Spleen (tissue), 11 donors: ENCODE data around the gene GDE1. TPM values are rescaled to one million over a fixed set of nuclear protein-coding genes. Genes with fewer than 3 reads are reported as not detected.

Experiments
- DNase-seq: peaks from one replicate; pipeline ENCODE4 v3.0.0-alpha.2; 2020
- H3K27ac ChIP-seq, 8 donors: fragments of 200-600 bp; sonication (generic) in 7 of 8; 1 replicate in 4 of 8; 2 replicates in 4 of 8; pipeline versions ENCODE4 v1.5.0 to v1.8.0; 2016 to 2021; ENCODE audit warnings: inconsistent platforms in 4 of 8, mild to moderate bottlenecking in 4 of 8, moderate library complexity in 1 of 8
- H3K27me3 ChIP-seq, 7 donors: fragments of 200-600 bp; sonication (generic) in 6 of 7; replicated peaks in 1 of 7; 1 replicate in 4 of 7; 2 replicates in 3 of 7; pipeline versions ENCODE4 v1.5.0 to v1.8.0; 2016 to 2021; ENCODE audit warnings: inconsistent platforms in 3 of 7, mild to moderate bottlenecking in 1 of 7
- H3K36me3 ChIP-seq, 6 donors: fragments of 200-600 bp; sonication (generic) in 5 of 6; 1 replicate in 4 of 6; 2 replicates in 2 of 6; pipeline versions ENCODE4 v1.5.0 to v1.8.0; 2016 to 2021; ENCODE audit warnings: inconsistent platforms in 2 of 6
- H3K4me1 ChIP-seq, 6 donors: fragments of 200-600 bp; sonication (generic) in 5 of 6; 1 replicate in 3 of 6; 2 replicates in 3 of 6; pipeline versions ENCODE4 v1.5.0 to v1.8.0; 2016 to 2021; ENCODE audit warnings: inconsistent platforms in 3 of 6
- H3K4me3 ChIP-seq, 8 donors: fragments of 200-600 bp; sonication (generic) in 7 of 8; 1 replicate in 4 of 8; 2 replicates in 4 of 8; pipeline versions ENCODE4 v1.5.0 to v1.8.0; 2016 to 2021; ENCODE audit warnings: inconsistent platforms in 4 of 8, mild to moderate bottlenecking in 4 of 8, moderate library complexity in 2 of 8
- H3K9me3 ChIP-seq, 8 donors: fragments of 200-600 bp; sonication (generic) in 7 of 8; 1 replicate in 4 of 8; 2 replicates in 4 of 8; pipeline versions ENCODE4 v1.5.0 to v1.8.0; 2016 to 2021; ENCODE audit warnings: inconsistent platforms in 4 of 8
- CTCF ChIP-seq, 11 experiments: fragments of 200-600 bp in 7 of 11; fragments of 450-650 bp in 4 of 11; sonication (generic) in 4 of 11; IDR thresholded peaks in 8 of 11; conservative IDR thresholded peaks in 3 of 11; 1 replicate in 7 of 11; 2 replicates in 4 of 11; pipeline versions ENCODE4 v1.4.0 to v1.8.0; 2016 to 2021; ENCODE audit warnings: antibody characterized with exemption in 11 of 11, inconsistent platforms in 4 of 11, mild to moderate bottlenecking in 1 of 11
- POLR2A ChIP-seq, 3 donors: fragments of 450-650 bp; IDR thresholded peaks; one replicate each; pipeline ENCODE4 v1.5.1; 2017; ENCODE audit warnings: antibody characterized with exemption in 3 of 3, mild to moderate bottlenecking in 1 of 3
- POLR2AphosphoS5 ChIP-seq, 3 donors: sonication (generic); formaldehyde crosslinking; IDR thresholded peaks; one replicate each; pipeline ENCODE4 v1.5.1; 2017; ENCODE audit warnings: antibody characterized with exemption in 3 of 3
- WGBS, 5 donors: extraction: QIAGEN DNeasy Blood & Tissue Kit in 3 of 5; methylation state at CpG; one replicate each; pipeline versions ENCODE4 v1.1.5 to v1.1.7; 2013 to 2018; 5-methylcytosine and 5-hydroxymethylcytosine counted together
- intact Hi-C: fragments of 100-400 bp; cut with DNase I; formaldehyde crosslinking; loops from one replicate; pipeline ENCODE4 v1.15.0; 2023; ENCODE audit warnings: low total_unique reads
- polyA plus RNA-seq, 3 donors: library from polyadenylated mRNA; stranded (reverse); fragments of 200-250 nt; gene quantifications; one replicate each; pipeline ENCODE4 v1.2.1, GENCODE V29; 2013
- total RNA-seq, 7 donors: library from RNA; depleted of rRNA in 3 of 7; stranded (reverse); fragments of >200 nt in 3 of 7; fragmentation: NEBNext Ultra II Directional in 4 of 7; extraction: Animal tissue kit (Norgen Biotek cat#: 25700) in 4 of 7; gene quantifications; one replicate each; pipeline versions ENCODE4 v1.1.0 to v1.2.1, GENCODE V29; 2016 to 2021
- donor health status: healthy with polysubstance abuse.
- donor health status: DM: no; HTN: no; CAD: no; lungs with moderate emphysema.
- donor health status: DM: no; HTN: no; CAD: no.
- donor health status: Bipolar disorder and iron deficiency.
- donor health status: healthy.
- donor health status: DM: no; HTN: no; CAD: no.
- donor health status: DM: yes; HTN: yes; CAD: no.

The GDE1 gene
- total and polyA plus RNA-seq, 10 donors, result 13.5 to 40.5 (median 28.4) TPM

DNA sequence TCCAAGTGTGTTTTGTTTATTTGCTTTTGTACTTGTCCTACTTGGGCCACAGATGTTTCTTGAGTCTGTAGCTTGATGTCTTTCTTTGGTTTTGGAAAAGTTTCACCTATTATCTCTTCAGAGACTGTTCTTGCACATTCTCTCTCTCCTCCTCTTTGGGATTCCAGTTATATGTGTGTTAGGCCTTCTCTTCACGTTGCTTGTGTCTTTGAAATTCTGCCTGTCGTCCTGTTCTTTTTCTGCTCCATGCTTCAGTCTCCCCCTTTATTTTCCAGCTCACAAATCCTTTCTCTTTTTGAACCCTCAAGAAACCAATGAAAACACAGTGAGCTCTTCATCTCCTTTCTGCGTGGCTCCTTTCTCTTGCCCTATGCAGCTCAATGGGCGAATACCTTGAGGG, 41.5 kb upstream of the GDE1 start:
- no peak overlapping the region for H3K27ac ChIP-seq
- no peak overlapping the region for H3K4me3 ChIP-seq
- no peak for DNase-seq
- intact Hi-C loops, result loop anchor here (5.0 kb wide), 1 partner anchor 324 kb away; no protein-coding TSS in a partner anchor
- no peaks in the 10 kb centered on the region for H3K27me3 ChIP-seq
- peaks cover 0 to 13% (median 5%) of the 10 kb centered on the region in 8 donors for H3K9me3 ChIP-seq
- H3K4me1 ChIP-seq, result peaks cover 0 to 8% (median 1%) of the 10 kb centered on the region in 6 donors
- 86 to 98% (median 98%) methylated on average over 4 of the region's 4 CpGs for WGBS, 5 donors
- TF ChIP-seq POLR2AphosphoS5 (IDR thresholded peaks at IDR 0.05) (no peak), CTCF (IDR thresholded peaks at IDR 0.05 in 8 of 11, conservative IDR thresholded peaks at IDR 0.05 in 3 of 11) (no peak), POLR2A (IDR thresholded peaks at IDR 0.05) (no peak)
- peaks cover 0 to 46% (median 35%) of the 10 kb centered on the region in 6 donors for H3K36me3 ChIP-seq

DNA sequence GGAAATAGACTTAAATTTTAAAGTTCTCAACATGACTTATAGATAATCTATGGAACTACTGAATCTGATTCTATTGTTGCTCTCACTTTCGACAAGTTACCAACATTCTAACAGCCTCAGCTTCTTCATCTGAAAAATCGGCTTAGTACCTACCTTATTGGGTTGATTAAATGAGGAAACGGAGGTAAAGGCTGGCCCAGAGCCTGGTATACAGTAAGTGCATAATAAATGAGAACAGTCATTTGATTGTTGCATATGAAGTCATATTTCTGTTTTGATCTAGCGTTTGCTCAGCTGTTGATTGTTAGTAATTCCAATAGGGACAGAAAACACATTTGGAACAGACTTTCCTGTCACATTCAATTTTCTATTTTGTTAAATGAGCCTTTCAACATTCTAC, 38.2 kb upstream of the GDE1 start:
- H3K36me3 ChIP-seq, result peaks cover 0 to 13% (median 7%) of the 10 kb centered on the region in 6 donors
- DNase-seq, result no peak
- TF ChIP-seq CTCF (IDR thresholded peaks at IDR 0.05 in 8 of 11, conservative IDR thresholded peaks at IDR 0.05 in 3 of 11) (no peak), POLR2AphosphoS5 (IDR thresholded peaks at IDR 0.05) (no peak), POLR2A (IDR thresholded peaks at IDR 0.05) (no peak)
- no peak overlapping the region for H3K4me3 ChIP-seq
- peaks cover 0 to 13% (median 5%) of the 10 kb centered on the region in 8 donors for H3K9me3 ChIP-seq
- no peak overlapping the region for H3K27ac ChIP-seq
- intact Hi-C loops, result loop anchor here (5.0 kb wide), 1 partner anchor 327 kb away; no protein-coding TSS in a partner anchor
- H3K4me1 ChIP-seq, result peaks cover 0 to 29% (median 12%) of the 10 kb centered on the region in 6 donors
- 90 to 96% (median 95%) methylated on average over 4 of the region's 4 CpGs for WGBS, 5 donors
- no peaks in the 10 kb centered on the region for H3K27me3 ChIP-seq

GRCh38 chr16:19559242-19559910, 37.5 kb upstream of the GDE1 start:
- Histone ChIP-seq H3K27ac (no peak overlapping the region), H3K9me3 (peaks cover 0 to 13% (median 5%) of the 10 kb centered on the region in 8 donors), H3K36me3 (peaks cover 0 to 6% (median 1%) of the 10 kb centered on the region in 6 donors), H3K4me3 (no peak overlapping the region), H3K4me1 (peaks cover 0 to 36% (median 19%) of the 10 kb centered on the region in 6 donors), H3K27me3 (no peaks in the 10 kb centered on the region)
- WGBS, 5 donors, result 76 to 84% (median 80%) methylated on average over 10 of the region's 10 CpGs
- no peak for TF ChIP-seq POLR2A (IDR thresholded peaks at IDR 0.05)
- peak in 10 of 11 experiments; percentile 29 to 77 (median 62) for TF ChIP-seq CTCF (IDR thresholded peaks at IDR 0.05 in 8 of 11, conservative IDR thresholded peaks at IDR 0.05 in 3 of 11)
- no peak for DNase-seq
- intact Hi-C loops, result no loop called here

- TF ChIP-seq CTCF (IDR thresholded peaks at IDR 0.05 in 8 of 11, conservative IDR thresholded peaks at IDR 0.05 in 3 of 11) (no peak), POLR2A (IDR thresholded peaks at IDR 0.05) (no peak), POLR2AphosphoS5 (IDR thresholded peaks at IDR 0.05) (no peak)
- peaks cover 0 to 39% (median 22%) of the 10 kb centered on the region in 6 donors for H3K4me1 ChIP-seq
- H3K27me3 ChIP-seq, result no peaks in the 10 kb centered on the region
- no peaks in the 10 kb centered on the region for H3K9me3 ChIP-seq
- peak overlapping the region; percentile 39 to 88 (median 68) for H3K4me3 ChIP-seq
- WGBS, 5 donors, result 29 to 41% (median 32%) methylated on average over 13 to 19 of the region's 19 CpGs
- DNase-seq, result no peak
- intact Hi-C loops, result no loop called here
- peak overlapping the region; percentile 50 to 94 (median 89) for H3K27ac ChIP-seq
- H3K36me3 ChIP-seq, result peaks cover 0 to 12% (median 4%) of the 10 kb centered on the region in 6 donors
Measured at GRCh38 chr16:19555938-19556771, 34.3 kb upstream of the GDE1 start.
